Psoas muscle (tissue), 8 donors: Measurements from ENCODE around the gene GPATCH3. TPM values are rescaled to one million over a fixed set of nuclear protein-coding genes. Genes with fewer than 3 reads are reported as not detected.
A peak's percentile ranks its signal among the peaks of the same experiment; 100 is the strongest.

Source experiments
- ATAC-seq, 4 donors: fragments of 200-7000 bp; cut with Tn5 transposase; one replicate each; pipeline ENCODE4 v1.9.1; 2020; ENCODE audit warnings: moderate library complexity in 3 of 4, mild to moderate bottlenecking in 2 of 4
- DNase-seq, 2 donors: peaks; one replicate each; pipeline ENCODE4 v3.0.0-alpha.2; 2020
- H3K27ac ChIP-seq: fragments of 200-600 bp; one replicate; pipeline ENCODE4 v1.8.0; 2022
- H3K27me3 ChIP-seq, 3 donors: fragments of 200-600 bp in 1 of 3; one replicate each; pipeline versions ENCODE4 v1.6.1 to v1.8.0; 2013 to 2022; ENCODE audit warnings: low read length in 2 of 3, mild to moderate bottlenecking in 2 of 3, moderate library complexity in 1 of 3; ENCODE audit not compliant: insufficient read depth in 3 of 3
- H3K36me3 ChIP-seq, 2 donors: fragments of 200-600 bp in 1 of 2; one replicate each; pipeline versions ENCODE4 v1.6.1 to v1.8.0; 2013 to 2022; ENCODE audit warnings: low read depth in 1 of 2, mild to moderate bottlenecking in 1 of 2, moderate library complexity in 1 of 2; ENCODE audit not compliant: insufficient read depth in 1 of 2
- H3K4me1 ChIP-seq: fragments of 200-600 bp; one replicate; pipeline ENCODE4 v1.8.0; 2022
- H3K4me3 ChIP-seq: fragments of 200-600 bp; one replicate; pipeline ENCODE4 v1.8.0; 2022; ENCODE audit warnings: mild to moderate bottlenecking
- H3K9me3 ChIP-seq: fragments of 200-600 bp; one replicate; pipeline ENCODE4 v1.8.0; 2022
- WGBS, 3 donors: extraction: QIAGEN DNeasy Blood & Tissue Kit; methylation state at CpG; one replicate each; pipeline versions ENCODE4 v1.1.6 to v1.1.7; 2013; 5-methylcytosine and 5-hydroxymethylcytosine counted together
- intact Hi-C, 2 donors: fragments of 100-400 bp; cut with DNase I; formaldehyde crosslinking; loops; one replicate each; pipeline versions ENCODE4 v1.11.0 to v1.14.2; 2022
- polyA plus RNA-seq, 3 donors: library from polyadenylated mRNA; stranded (reverse); fragments of 200-250 nt; gene quantifications; one replicate each; pipeline ENCODE4 v1.2.3, GENCODE V29; 2013
- total RNA-seq, 4 donors: library from RNA; stranded (reverse); fragmentation: NEBNext Ultra II Directional in 2 of 4; extraction: Animal tissue kit (Norgen Biotek cat#: 25700) in 2 of 4; gene quantifications; one replicate each; pipeline versions ENCODE4 v1.2.1 to v1.2.4, GENCODE V29; 2021 to 2023
- TF ChIP-seq, protein P1 (sequence below): fragments of 200-600 bp; IDR thresholded peaks from one replicate; pipeline ENCODE4 v1.8.0; 2022; ENCODE audit warnings: antibody characterized with exemption
- donor health status: healthy with polysubstance abuse.
- donor health status: DM: no; HTN: no; CAD: no; lungs with moderate emphysema.
- donor health status: Bipolar disorder and iron deficiency.
- donor health status: healthy.
- donor health status: DM: yes; HTN: yes; CAD: no.
- donor health status: DM: no; HTN: no; CAD: no.
- donor health status: DM: no; HTN: no; CAD: no.
- donor health status: DM: yes; HTN: yes; CAD: no.

The GPATCH3 gene
- total and polyA plus RNA-seq, 7 donors: 10.7 to 31.8 (median 13.7) TPM

DNA sequence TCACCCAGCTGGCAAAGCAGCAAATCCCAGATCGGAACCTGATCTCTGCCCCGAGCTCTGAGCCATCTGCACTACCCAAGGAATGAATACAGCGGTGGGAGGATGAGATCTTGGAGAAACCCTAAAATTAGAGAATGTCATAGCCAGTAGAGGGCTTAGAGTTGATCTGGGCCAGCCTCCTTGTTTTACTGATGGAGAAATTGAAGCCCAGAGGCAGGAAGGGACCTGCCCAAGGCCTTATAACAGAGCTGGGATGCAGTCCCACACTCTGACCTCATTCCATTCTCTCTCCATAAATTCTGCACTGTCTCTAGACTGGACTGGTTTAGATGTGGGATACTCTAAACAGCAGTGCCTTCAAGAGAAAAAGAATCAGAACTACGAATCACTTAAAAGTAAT, 42.1 kb downstream of the GPATCH3 start:
- H3K27me3 ChIP-seq: no peaks in the 10 kb centered on the region
- H3K9me3 ChIP-seq: no peaks in the 10 kb centered on the region
- DNase-seq (no peak), ATAC-seq (peak in 1 of 4 donors; percentile 69)
- peaks cover 0 to 38% of the 10 kb centered on the region in 2 donors for H3K36me3 ChIP-seq
- 38 to 64% (median 46%) methylated on average over 4 of the region's 4 CpGs for WGBS, 3 donors
- intact Hi-C loops: no loop called here
- no peak overlapping the region for H3K4me3 ChIP-seq
- TF ChIP-seq, protein P1, sequence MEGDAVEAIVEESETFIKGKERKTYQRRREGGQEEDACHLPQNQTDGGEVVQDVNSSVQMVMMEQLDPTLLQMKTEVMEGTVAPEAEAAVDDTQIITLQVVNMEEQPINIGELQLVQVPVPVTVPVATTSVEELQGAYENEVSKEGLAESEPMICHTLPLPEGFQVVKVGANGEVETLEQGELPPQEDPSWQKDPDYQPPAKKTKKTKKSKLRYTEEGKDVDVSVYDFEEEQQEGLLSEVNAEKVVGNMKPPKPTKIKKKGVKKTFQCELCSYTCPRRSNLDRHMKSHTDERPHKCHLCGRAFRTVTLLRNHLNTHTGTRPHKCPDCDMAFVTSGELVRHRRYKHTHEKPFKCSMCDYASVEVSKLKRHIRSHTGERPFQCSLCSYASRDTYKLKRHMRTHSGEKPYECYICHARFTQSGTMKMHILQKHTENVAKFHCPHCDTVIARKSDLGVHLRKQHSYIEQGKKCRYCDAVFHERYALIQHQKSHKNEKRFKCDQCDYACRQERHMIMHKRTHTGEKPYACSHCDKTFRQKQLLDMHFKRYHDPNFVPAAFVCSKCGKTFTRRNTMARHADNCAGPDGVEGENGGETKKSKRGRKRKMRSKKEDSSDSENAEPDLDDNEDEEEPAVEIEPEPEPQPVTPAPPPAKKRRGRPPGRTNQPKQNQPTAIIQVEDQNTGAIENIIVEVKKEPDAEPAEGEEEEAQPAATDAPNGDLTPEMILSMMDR: no peak
- peak overlapping the region; percentile 41 for H3K27ac ChIP-seq
- peaks cover 4% of the 10 kb centered on the region for H3K4me1 ChIP-seq

DNA sequence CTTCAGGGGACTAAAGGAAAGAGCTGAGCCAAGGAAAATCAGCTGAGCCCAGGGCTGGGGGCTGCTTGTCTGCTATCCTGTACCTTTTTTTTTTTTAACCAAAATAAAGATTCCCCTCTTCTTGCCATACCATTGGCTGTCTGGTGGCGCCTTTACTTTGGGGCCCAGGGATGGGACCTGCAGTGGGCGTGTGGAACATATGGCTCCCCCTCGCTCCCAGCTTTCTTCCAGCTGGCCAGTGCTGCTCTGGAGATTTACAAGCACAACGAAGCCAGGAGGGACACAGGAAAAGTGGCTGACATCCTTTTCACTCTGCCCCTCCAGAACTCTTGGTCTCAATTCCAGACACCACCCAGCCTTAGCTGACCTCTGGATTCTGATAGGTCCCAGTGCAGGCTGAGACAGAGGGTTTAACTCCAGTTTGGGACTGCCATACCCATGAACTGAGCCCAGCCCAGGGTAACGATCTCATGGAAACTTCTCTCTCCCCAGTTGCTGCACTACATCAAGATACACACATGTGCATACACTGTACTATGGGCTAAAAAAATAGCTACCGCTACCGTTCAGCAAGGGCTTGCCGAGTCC, 42.7 kb downstream of the GPATCH3 start:
- no peak for ATAC-seq
- H3K4me3 ChIP-seq: no peak overlapping the region
- no peaks in the 10 kb centered on the region for H3K27me3 ChIP-seq
- TF ChIP-seq, protein P1: no peak
- peak overlapping the region; percentile 41 for H3K27ac ChIP-seq
- peaks cover 0 to 40% of the 10 kb centered on the region in 2 donors for H3K36me3 ChIP-seq
- intact Hi-C loops: no loop called here
- 59 to 78% (median 64%) methylated on average over 8 of the region's 8 CpGs for WGBS, 3 donors
- peaks cover 4% of the 10 kb centered on the region for H3K4me1 ChIP-seq
- no peaks in the 10 kb centered on the region for H3K9me3 ChIP-seq
- DNase-seq: no peak

DNA sequence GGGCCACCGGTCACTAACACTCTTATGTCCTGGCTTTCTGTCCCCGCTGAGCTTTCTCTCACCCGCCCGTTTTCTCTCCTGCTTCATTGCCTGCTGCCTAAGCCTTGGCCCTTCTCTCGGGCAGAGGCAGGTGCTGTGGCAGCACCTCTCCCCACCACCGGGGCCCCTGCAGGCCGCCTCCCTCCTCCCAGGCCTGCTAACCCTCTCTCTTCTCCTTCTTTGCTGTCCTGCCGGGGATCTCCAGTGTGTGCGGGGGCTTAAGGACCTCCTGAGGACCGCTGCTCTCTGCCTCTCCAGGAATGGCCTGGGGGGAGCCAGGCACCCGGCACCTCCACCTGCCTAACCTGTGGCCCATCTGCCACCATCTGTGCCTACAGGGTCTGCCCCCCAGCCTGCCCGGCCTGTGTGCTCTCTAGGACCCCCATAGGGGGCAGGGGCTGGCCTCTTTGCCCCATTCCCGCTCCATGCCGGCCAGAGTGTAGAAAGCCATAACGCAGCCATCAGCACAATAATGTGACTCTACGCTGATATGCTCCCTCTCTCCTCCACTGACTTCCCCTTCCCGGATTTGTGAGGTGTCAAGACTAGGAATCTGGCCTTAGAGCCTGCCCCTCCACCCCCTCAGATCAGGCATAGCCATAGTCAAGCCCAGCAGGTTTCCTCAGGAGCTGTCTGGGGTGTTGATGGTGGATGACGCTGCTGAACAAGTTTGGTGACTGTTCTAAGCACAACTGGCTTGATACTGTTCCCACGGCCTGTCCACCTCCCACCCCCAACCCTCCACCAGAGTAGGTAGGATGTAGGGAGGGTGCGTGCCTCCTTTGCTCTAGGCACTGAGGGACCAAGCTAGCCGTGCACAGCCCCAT, 43.4 kb downstream of the GPATCH3 start:
- TF ChIP-seq, protein P1: no peak
- Histone ChIP-seq H3K4me3 (no peak overlapping the region), H3K27me3 (no peaks in the 10 kb centered on the region), H3K36me3 (peaks cover 0 to 48% of the 10 kb centered on the region in 2 donors), H3K9me3 (no peaks in the 10 kb centered on the region), H3K4me1 (peaks cover 4% of the 10 kb centered on the region), H3K27ac (no peak overlapping the region)
- DNase-seq: no peak
- intact Hi-C loops: no loop called here
- ATAC-seq: no peak
- 78 to 86% (median 79%) methylated on average over 19 to 21 of the region's 21 CpGs for WGBS, 3 donors

DNA sequence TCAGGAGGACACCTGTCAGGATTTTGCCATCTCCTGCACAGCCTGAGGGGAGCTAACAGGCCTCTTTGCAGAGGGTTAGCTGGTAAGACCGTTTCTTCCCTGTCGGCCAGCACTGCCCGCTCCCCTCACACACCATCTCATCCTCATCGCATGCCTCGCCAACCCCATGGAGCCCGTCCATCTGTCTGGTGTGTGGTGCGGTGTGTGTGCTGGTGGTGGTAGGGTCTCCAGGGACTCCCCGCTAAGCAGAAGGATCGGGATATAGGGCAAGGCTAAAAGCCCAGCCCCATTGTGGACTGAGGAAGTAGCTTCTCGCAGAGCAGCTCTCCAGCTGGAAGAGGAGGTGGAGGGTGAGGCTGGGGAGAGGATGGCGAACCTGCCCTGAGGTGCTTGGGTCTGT, 44.1 kb downstream of the GPATCH3 start:
- Histone ChIP-seq H3K4me1 (peaks cover 4% of the 10 kb centered on the region), H3K27me3 (no peaks in the 10 kb centered on the region), H3K36me3 (peaks cover 5 to 54% of the 10 kb centered on the region in 2 donors), H3K9me3 (no peaks in the 10 kb centered on the region), H3K27ac (no peak overlapping the region), H3K4me3 (no peak overlapping the region)
- TF ChIP-seq, protein P1: no peak
- intact Hi-C loops: no loop called here
- ATAC-seq (no peak), DNase-seq (peak in 1 of 2 donors; percentile 19)
- 86 to 89% (median 87%) methylated on average over 11 of the region's 11 CpGs for WGBS, 3 donors
